ENCODE measurements around the gene KLF3.

Gene KLF3

GRCh38 chr4:38675146-38676121, 11.4 kb downstream of the KLF3 start:
- Histone ChIP-seq H3K9me3 (ENCODE audit: insufficient read depth, low read depth, low read length) (no peaks in the 10 kb centered on the region), H3K27me3 (ENCODE audit: insufficient read depth, low read length) (no peaks in the 10 kb centered on the region), H3K4me3 (ENCODE audit: low read length) (no peak overlapping the region), H3K4me1 (ENCODE audit: insufficient read depth, low read length) (peaks cover 49% of the 10 kb centered on the region), H3K27ac (ENCODE audit: low read depth, low read length) (no peak overlapping the region), H3K9ac (ENCODE audit: low read depth, low read length) (no peak overlapping the region), H3K36me3 (ENCODE audit: insufficient read depth, low read length) (peaks cover 16% of the 10 kb centered on the region; the same call in 1 of the 2 replicates)
- WGBS: 4% methylated on average over 6 of the region's 7 CpGs

- peaks cover 29% of the 10 kb centered on the region for H3K36me3 ChIP-seq (ENCODE audit: insufficient read depth, low read length)
Observed at GRCh38 chr4:38676986-38677385, 13.0 kb downstream of the KLF3 start.

GRCh38 chr4:38677441-38677840, 13.4 kb downstream of the KLF3 start:
- Histone ChIP-seq H3K27me3 (ENCODE audit: insufficient read depth, low read length) (no peaks in the 10 kb centered on the region), H3K9ac (ENCODE audit: low read depth, low read length) (no peak overlapping the region), H3K9me3 (ENCODE audit: insufficient read depth, low read depth, low read length) (no peaks in the 10 kb centered on the region), H3K27ac (ENCODE audit: low read depth, low read length) (no peak overlapping the region), H3K4me3 (ENCODE audit: low read length) (no peak overlapping the region), H3K36me3 (ENCODE audit: insufficient read depth, low read length) (peaks cover 32% of the 10 kb centered on the region), H3K4me1 (ENCODE audit: insufficient read depth, low read length) (peaks cover 30% of the 10 kb centered on the region)
- WGBS: 92% methylated on average over 6 of the region's 6 CpGs

More at GRCh38 chr4:38676986-38677385, 13.0 kb downstream of the KLF3 start:
- no peak overlapping the region for H3K9ac ChIP-seq (ENCODE audit: low read depth, low read length)
- H3K4me1 ChIP-seq (ENCODE audit: insufficient read depth, low read length): peaks cover 34% of the 10 kb centered on the region
- no peaks in the 10 kb centered on the region for H3K27me3 ChIP-seq (ENCODE audit: insufficient read depth, low read length)
- H3K27ac ChIP-seq (ENCODE audit: low read depth, low read length): no peak overlapping the region
- H3K4me3 ChIP-seq (ENCODE audit: low read length): no peak overlapping the region
- 96% methylated on average over 12 of the region's 12 CpGs for WGBS
- H3K9me3 ChIP-seq (ENCODE audit: insufficient read depth, low read depth, low read length): no peaks in the 10 kb centered on the region

GRCh38 chr4:38678078-38678477, 14.1 kb downstream of the KLF3 start:
- H3K4me1 ChIP-seq (ENCODE audit: insufficient read depth, low read length): peaks cover 23% of the 10 kb centered on the region
- H3K36me3 ChIP-seq (ENCODE audit: insufficient read depth, low read length): peaks cover 35% of the 10 kb centered on the region
- no peak overlapping the region for H3K4me3 ChIP-seq (ENCODE audit: low read length)
- no peaks in the 10 kb centered on the region for H3K27me3 ChIP-seq (ENCODE audit: insufficient read depth, low read length)
- 94% methylated on average over 5 of the region's 5 CpGs for WGBS
- H3K9me3 ChIP-seq (ENCODE audit: insufficient read depth, low read depth, low read length): no peaks in the 10 kb centered on the region
- no peak overlapping the region for H3K9ac ChIP-seq (ENCODE audit: low read depth, low read length)
- no peak overlapping the region for H3K27ac ChIP-seq (ENCODE audit: low read depth, low read length)

GRCh38 chr4:38679921-38680320, 15.9 kb downstream of the KLF3 start:
- Histone ChIP-seq H3K9ac (ENCODE audit: low read depth, low read length) (no peak overlapping the region), H3K4me1 (ENCODE audit: insufficient read depth, low read length) (peaks cover 5% of the 10 kb centered on the region), H3K36me3 (ENCODE audit: insufficient read depth, low read length) (peaks cover 51% of the 10 kb centered on the region), H3K4me3 (ENCODE audit: low read length) (no peak overlapping the region), H3K9me3 (ENCODE audit: insufficient read depth, low read depth, low read length) (no peaks in the 10 kb centered on the region), H3K27ac (ENCODE audit: low read depth, low read length) (no peak overlapping the region), H3K27me3 (ENCODE audit: insufficient read depth, low read length) (no peaks in the 10 kb centered on the region)
- WGBS: 97% methylated on average over 8 of the region's 8 CpGs

GRCh38 chr4:38681281-38681991, 17.4 kb downstream of the KLF3 start:
- no peak overlapping the region for H3K9ac ChIP-seq (ENCODE audit: low read depth, low read length)
- no peaks in the 10 kb centered on the region for H3K27me3 ChIP-seq (ENCODE audit: insufficient read depth, low read length)
- H3K27ac ChIP-seq (ENCODE audit: low read depth, low read length): no peak overlapping the region
- 96% methylated on average over 12 of the region's 12 CpGs for WGBS
- peaks cover 57% of the 10 kb centered on the region for H3K36me3 ChIP-seq (ENCODE audit: insufficient read depth, low read length)
- H3K4me3 ChIP-seq (ENCODE audit: low read length): no peak overlapping the region
- H3K9me3 ChIP-seq (ENCODE audit: insufficient read depth, low read depth, low read length): no peaks in the 10 kb centered on the region
- no peaks in the 10 kb centered on the region for H3K4me1 ChIP-seq (ENCODE audit: insufficient read depth, low read length)

GRCh38 chr4:38682336-38682735, 18.3 kb downstream of the KLF3 start:
- Histone ChIP-seq H3K36me3 (ENCODE audit: insufficient read depth, low read length) (peaks cover 65% of the 10 kb centered on the region), H3K27ac (ENCODE audit: low read depth, low read length) (no peak overlapping the region), H3K9me3 (ENCODE audit: insufficient read depth, low read depth, low read length) (no peaks in the 10 kb centered on the region), H3K4me3 (ENCODE audit: low read length) (no peak overlapping the region), H3K27me3 (ENCODE audit: insufficient read depth, low read length) (no peaks in the 10 kb centered on the region), H3K9ac (ENCODE audit: low read depth, low read length) (no peak overlapping the region), H3K4me1 (ENCODE audit: insufficient read depth, low read length) (no peaks in the 10 kb centered on the region)
- 97% methylated on average over 3 of the region's 5 CpGs for WGBS

GRCh38 chr4:38683276-38683675, 19.3 kb downstream of the KLF3 start:
- Histone ChIP-seq H3K4me3 (ENCODE audit: low read length) (no peak overlapping the region), H3K27me3 (ENCODE audit: insufficient read depth, low read length) (no peaks in the 10 kb centered on the region), H3K27ac (ENCODE audit: low read depth, low read length) (no peak overlapping the region), H3K9me3 (ENCODE audit: insufficient read depth, low read depth, low read length) (no peaks in the 10 kb centered on the region), H3K9ac (ENCODE audit: low read depth, low read length) (no peak overlapping the region), H3K36me3 (ENCODE audit: insufficient read depth, low read length) (peaks cover 72% of the 10 kb centered on the region), H3K4me1 (ENCODE audit: insufficient read depth, low read length) (no peaks in the 10 kb centered on the region)
- no CpG with 5 or more reads among the region's 3 CpGs for WGBS

GRCh38 chr4:38684271-38684670, 20.3 kb downstream of the KLF3 start:
- Histone ChIP-seq H3K27ac (ENCODE audit: low read depth, low read length) (no peak overlapping the region), H3K4me1 (ENCODE audit: insufficient read depth, low read length) (no peaks in the 10 kb centered on the region), H3K4me3 (ENCODE audit: low read length) (no peak overlapping the region), H3K9ac (ENCODE audit: low read depth, low read length) (no peak overlapping the region), H3K27me3 (ENCODE audit: insufficient read depth, low read length) (no peaks in the 10 kb centered on the region), H3K36me3 (ENCODE audit: insufficient read depth, low read length) (peaks cover 76% of the 10 kb centered on the region), H3K9me3 (ENCODE audit: insufficient read depth, low read depth, low read length) (no peaks in the 10 kb centered on the region)
- WGBS: 96% methylated on average over 2 of the region's 2 CpGs

- Histone ChIP-seq H3K27ac (ENCODE audit: low read depth, low read length) (no peak overlapping the region), H3K27me3 (ENCODE audit: insufficient read depth, low read length) (no peaks in the 10 kb centered on the region), H3K4me3 (ENCODE audit: low read length) (no peak overlapping the region), H3K9me3 (ENCODE audit: insufficient read depth, low read depth, low read length) (no peaks in the 10 kb centered on the region), H3K9ac (ENCODE audit: low read depth, low read length) (no peak overlapping the region), H3K36me3 (ENCODE audit: insufficient read depth, low read length) (peaks cover 80% of the 10 kb centered on the region), H3K4me1 (ENCODE audit: insufficient read depth, low read length) (no peaks in the 10 kb centered on the region)
- WGBS: 94% methylated on average over 7 of the region's 8 CpGs
Observed at GRCh38 chr4:38684951-38685844, 21.2 kb downstream of the KLF3 start.
